Testis (tissue), 2 donors: ENCODE measurements around the gene KRTAP11-1.

Source experiments
- POLR2A ChIP-seq: fragments of 450-650 bp; IDR thresholded peaks from one replicate; pipeline ENCODE4 v1.6.1; 2017; ENCODE audit warnings: antibody characterized with exemption, mild to moderate bottlenecking, moderate library complexity
- TF ChIP-seq, protein P1 (sequence below), 3 experiments: fragments of 450-650 bp in 2 of 3; fragments of 200-600 bp in 1 of 3; sonication (generic) in 1 of 3; IDR thresholded peaks; one replicate each; pipeline ENCODE4 v1.5.1; 2016 to 2019; ENCODE audit warnings: antibody characterized with exemption in 3 of 3, mild to moderate bottlenecking in 2 of 3, moderate library complexity in 1 of 3

DNA sequence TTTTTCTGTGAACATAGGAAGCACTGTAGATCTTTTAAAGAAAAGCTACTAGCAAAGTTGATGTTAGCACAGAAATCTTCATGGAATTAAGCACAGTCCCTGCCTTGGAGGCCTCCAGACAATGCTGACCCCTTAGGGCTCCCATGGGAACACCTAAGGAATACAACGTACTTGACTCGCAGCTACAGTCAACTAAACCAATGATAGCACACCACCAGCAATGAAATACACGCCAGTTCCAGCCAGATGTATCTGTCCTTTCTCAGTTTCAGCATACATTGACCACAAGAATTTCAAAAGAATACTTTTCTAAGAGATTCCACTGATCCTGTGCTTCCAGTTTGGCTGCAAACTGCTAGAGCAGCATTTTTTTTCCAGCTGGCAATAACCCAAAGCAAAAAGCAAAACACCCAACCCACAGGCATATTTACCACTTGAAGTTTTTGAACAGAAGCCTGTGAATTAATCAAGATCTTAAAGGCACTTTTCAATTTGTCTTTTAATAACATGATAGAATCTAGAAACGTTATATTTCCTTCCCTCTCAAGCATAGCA lies 42.8 kb upstream of the KRTAP11-1 start:
- TF ChIP-seq, protein P1, sequence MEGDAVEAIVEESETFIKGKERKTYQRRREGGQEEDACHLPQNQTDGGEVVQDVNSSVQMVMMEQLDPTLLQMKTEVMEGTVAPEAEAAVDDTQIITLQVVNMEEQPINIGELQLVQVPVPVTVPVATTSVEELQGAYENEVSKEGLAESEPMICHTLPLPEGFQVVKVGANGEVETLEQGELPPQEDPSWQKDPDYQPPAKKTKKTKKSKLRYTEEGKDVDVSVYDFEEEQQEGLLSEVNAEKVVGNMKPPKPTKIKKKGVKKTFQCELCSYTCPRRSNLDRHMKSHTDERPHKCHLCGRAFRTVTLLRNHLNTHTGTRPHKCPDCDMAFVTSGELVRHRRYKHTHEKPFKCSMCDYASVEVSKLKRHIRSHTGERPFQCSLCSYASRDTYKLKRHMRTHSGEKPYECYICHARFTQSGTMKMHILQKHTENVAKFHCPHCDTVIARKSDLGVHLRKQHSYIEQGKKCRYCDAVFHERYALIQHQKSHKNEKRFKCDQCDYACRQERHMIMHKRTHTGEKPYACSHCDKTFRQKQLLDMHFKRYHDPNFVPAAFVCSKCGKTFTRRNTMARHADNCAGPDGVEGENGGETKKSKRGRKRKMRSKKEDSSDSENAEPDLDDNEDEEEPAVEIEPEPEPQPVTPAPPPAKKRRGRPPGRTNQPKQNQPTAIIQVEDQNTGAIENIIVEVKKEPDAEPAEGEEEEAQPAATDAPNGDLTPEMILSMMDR (IDR thresholded peaks at IDR 0.05), result no peak
- TF ChIP-seq POLR2A, result no peak
